Fibroblast of pulmonary artery (primary cell): ENCODE data around the gene CIRBP.

ENCODE experiments used
- DNase-seq: peaks from one replicate; pipeline ENCODE4 v3.0.0-alpha.2; 2010; ENCODE audit warnings: low read depth
- H3K4me3 ChIP-seq: replicated peaks from 2 replicates; pipeline ENCODE4 v1.5.1; 2011; ENCODE audit warnings: low read depth, mild to moderate bottlenecking, control low read depth, low read length, moderate library complexity
- CTCF ChIP-seq: IDR thresholded peaks from 2 replicates; pipeline ENCODE4 v1.5.1; 2011; ENCODE audit warnings: mild to moderate bottlenecking, control low read depth, low read length, inconsistent platforms; ENCODE audit errors: missing control alignments

The CIRBP gene

GRCh38 chr19:1231729-1232637, 37.1 kb upstream of the CIRBP start:
- no peak for TF ChIP-seq CTCF
- no peak overlapping the region for H3K4me3 ChIP-seq
- DNase-seq, result no peak

GRCh38 chr19:1232652-1233072, 36.5 kb upstream of the CIRBP start:
- peak; percentile 69 for DNase-seq
- no peak overlapping the region for H3K4me3 ChIP-seq
- TF ChIP-seq CTCF, result no peak

GRCh38 chr19:1233115-1233667, 35.9 kb upstream of the CIRBP start:
- no peak for DNase-seq
- no peak for TF ChIP-seq CTCF
- no peak overlapping the region for H3K4me3 ChIP-seq

- no peak for TF ChIP-seq CTCF
- H3K4me3 ChIP-seq, result no peak overlapping the region
- no peak for DNase-seq
Measured at GRCh38 chr19:1234051-1234954, 34.8 kb upstream of the CIRBP start.

GRCh38 chr19:1234955-1235380, 34.2 kb upstream of the CIRBP start:
- no peak for DNase-seq
- no peak overlapping the region for H3K4me3 ChIP-seq
- TF ChIP-seq CTCF, result no peak

GRCh38 chr19:1235625-1236538, 33.2 kb upstream of the CIRBP start:
- H3K4me3 ChIP-seq, result peak overlapping the region; percentile 69
- no peak for DNase-seq

More at GRCh38 chr19:1235625-1236538, 33.2 kb upstream of the CIRBP start:
- TF ChIP-seq CTCF, result no peak
